DND-41 (cell line): Measurements from ENCODE around the gene PMPCA.

Source experiments
- CTCF ChIP-seq: IDR thresholded peaks from 2 replicates; pipeline ENCODE4 v1.5.1; 2012; ENCODE audit warnings: borderline replicate concordance, low read length, moderate library complexity, mild to moderate bottlenecking; ENCODE audit not compliant: poor library complexity, severe bottlenecking; ENCODE audit errors: extremely low read depth
- EZH2 ChIP-seq: IDR thresholded peaks from 3 replicates; pipeline ENCODE4 v1.6.1; 2012; ENCODE audit warnings: borderline replicate concordance, low read depth, mild to moderate bottlenecking, moderate library complexity, low read length, inconsistent platforms; ENCODE audit not compliant: severe bottlenecking

DNA sequence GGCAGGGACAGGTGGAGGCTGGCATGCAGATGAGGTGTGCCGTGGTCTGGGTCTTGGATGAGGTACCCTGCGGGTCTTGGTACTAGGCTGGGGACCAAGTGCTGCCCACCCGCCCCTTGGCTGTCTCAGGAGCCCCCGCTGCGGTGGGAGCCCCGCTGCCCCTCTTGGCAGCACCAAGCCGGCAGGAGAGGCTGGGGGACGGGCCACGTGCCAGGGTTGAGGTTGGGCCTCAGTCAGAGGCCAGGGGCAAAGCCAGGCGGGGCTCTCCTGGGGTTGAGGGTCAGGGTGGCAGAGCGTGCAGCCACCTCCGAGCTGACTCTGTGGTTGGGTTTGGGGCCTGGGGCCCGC, 39.0 kb upstream of the PMPCA start:
- TF ChIP-seq CTCF (no peak), EZH2 (no peak)
